H4 (cell line): ENCODE measurements around the gene SLC7A5. TPM values are rescaled to one million over a fixed set of nuclear protein-coding genes. Genes with fewer than 3 reads are reported as not detected.
A peak's percentile ranks its signal among the peaks of the same experiment; 100 is the strongest.
"Not testable (repeated sequence)": the region's sequence is repeated elsewhere in the genome, so short reads cannot be mapped to it uniquely, and the experiment has no call there.

Source experiments
- DNase-seq: peaks from one replicate; pipeline ENCODE4 v3.0.0-alpha.2; 2015; ENCODE audit warnings: low spot score
- total RNA-seq: library from RNA; depleted of rRNA; stranded (reverse); fragments of >200 nt; shearing (Covaris generic); gene quantifications from 2 replicates; pipeline ENCODE4 v1.2.3, GENCODE V29; 2014

SLC7A5 gene
- total RNA-seq, 1 experiment from 2014 or later = 153 TPM

GRCh38 chr16:87861300-87862099, 7.8 kb downstream of the SLC7A5 start:
- not testable (repeated sequence) for DNase-seq

GRCh38 chr16:87860553-87861299, 8.6 kb downstream of the SLC7A5 start:
- peak; percentile 97 for DNase-seq

- DNase-seq = not testable (repeated sequence)
Measured at GRCh38 chr16:87858151-87858993, 10.9 kb downstream of the SLC7A5 start.

- no peak for DNase-seq
Measured at GRCh38 chr16:87856791-87857228, 12.5 kb downstream of the SLC7A5 start.

- peak; percentile 79 for DNase-seq
Measured at GRCh38 chr16:87855852-87856715, 13.2 kb downstream of the SLC7A5 start.

- no peak for DNase-seq
Measured at GRCh38 chr16:87854907-87855683, 14.2 kb downstream of the SLC7A5 start.

GRCh38 chr16:87854053-87854906, 15.0 kb downstream of the SLC7A5 start:
- no peak for DNase-seq

GRCh38 chr16:87853411-87854052, 15.8 kb downstream of the SLC7A5 start:
- peak; percentile 99 for DNase-seq

- DNase-seq = no peak
Measured at GRCh38 chr16:87851601-87852000, 17.7 kb downstream of the SLC7A5 start.

GRCh38 chr16:87851141-87851587, 18.1 kb downstream of the SLC7A5 start:
- DNase-seq = no peak

- peak; percentile 46 for DNase-seq
Measured at GRCh38 chr16:87850009-87851006, 19.0 kb downstream of the SLC7A5 start.

GRCh38 chr16:87849419-87850008, 19.8 kb downstream of the SLC7A5 start:
- DNase-seq = no peak

- DNase-seq = no peak
Measured at GRCh38 chr16:87848676-87849345, 20.5 kb downstream of the SLC7A5 start.

- no peak for DNase-seq
Measured at GRCh38 chr16:87847785-87848675, 21.3 kb downstream of the SLC7A5 start.

GRCh38 chr16:87847467-87847784, 21.9 kb downstream of the SLC7A5 start:
- no peak for DNase-seq
